GM18508 (cell line): Measurements from ENCODE around the gene TF.

Source experiments
- ATAC-seq: cut with Tn5 transposase; IDR thresholded peaks from one replicate; pipeline ENCODE4 v1.9.1; 2021; ENCODE audit warnings: moderate number of reproducible peaks; ENCODE audit not compliant: insufficient read depth, unreplicated experiment

The TF gene

GRCh38 chr3:133804896-133805295 lies 58.7 kb downstream of the TF start:
- ATAC-seq: no peak

DNA sequence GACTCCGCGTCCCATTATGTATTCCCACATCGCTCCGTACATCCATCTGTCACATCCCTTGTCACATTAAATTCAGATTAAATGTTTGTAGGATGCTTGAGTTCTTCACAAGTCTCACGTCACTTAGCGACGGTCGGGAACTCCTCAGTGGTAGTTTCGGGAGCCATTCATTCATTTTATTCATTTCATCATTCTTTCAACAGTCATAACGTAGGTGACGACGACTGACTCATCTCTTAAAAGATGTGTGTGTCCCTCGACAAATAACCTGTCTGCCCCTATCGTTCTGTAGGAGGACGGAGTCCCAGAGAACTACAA lies 59.1 kb downstream of the TF start:
- no peak for ATAC-seq

DNA sequence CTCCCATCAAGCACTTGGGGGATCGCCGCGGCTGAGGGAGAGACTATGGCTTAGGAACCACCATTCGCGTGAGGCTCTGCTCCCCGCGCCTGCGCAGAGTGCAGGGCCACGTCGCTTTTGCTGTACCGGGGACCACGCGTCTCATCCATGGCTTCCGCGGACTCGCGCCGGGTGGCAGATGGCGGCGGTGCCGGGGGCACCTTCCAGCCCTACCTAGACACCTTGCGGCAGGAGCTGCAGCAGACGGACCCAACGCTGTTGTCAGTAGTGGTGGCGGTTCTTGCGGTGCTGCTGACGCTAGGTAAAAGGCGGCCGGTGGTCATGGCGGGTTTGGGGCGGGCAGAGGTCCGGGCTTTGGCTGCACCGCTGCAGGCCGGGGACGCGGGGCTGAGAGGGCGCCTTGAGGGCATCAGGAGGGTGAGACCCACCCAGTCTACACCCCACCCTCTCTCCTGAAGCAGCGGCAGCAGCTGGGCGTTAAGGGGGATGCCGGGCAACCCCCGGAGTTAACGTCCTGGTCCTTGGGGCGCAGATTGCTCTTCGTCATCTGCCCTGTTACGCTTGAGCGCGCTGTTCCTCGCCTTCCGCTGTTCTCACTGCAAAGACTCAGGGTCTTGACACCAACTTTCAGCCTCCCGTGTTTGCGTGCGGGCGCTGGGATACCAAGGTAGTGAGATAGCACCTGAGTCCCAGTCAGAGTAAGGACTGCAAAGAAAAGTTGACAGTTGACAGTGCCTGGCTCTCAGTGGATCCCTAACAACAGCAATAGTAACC lies 59.7 kb downstream of the TF start, which contains the start of gene SRPRB:
Gene SRPRB, plus strand, starts transcription at position 114 of the 774 bp plus-strand sequence. Its CDS starts 34 bp downstream, at position 148.
- peak; percentile 89 for ATAC-seq

DNA sequence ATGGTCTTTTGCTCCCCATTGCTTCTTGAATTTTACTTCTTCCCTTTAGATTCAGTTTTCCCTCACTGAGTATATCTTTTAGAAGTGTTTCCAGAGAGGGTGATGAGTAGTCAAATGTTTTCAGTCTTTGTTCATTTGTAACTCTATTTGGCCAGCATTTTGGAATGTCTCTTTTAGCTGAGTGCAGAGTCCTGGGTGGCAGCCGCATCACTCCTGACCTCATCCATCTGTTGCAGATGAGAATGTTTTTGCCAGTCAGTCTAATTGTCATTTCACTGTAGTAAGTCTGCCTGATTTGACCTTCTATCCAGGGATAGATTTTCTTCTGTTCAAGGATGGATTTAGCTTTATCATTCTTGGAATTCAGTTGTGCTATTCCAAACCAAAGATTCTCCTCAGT lies 66.7 kb downstream of the TF start:
- no peak for ATAC-seq

DNA sequence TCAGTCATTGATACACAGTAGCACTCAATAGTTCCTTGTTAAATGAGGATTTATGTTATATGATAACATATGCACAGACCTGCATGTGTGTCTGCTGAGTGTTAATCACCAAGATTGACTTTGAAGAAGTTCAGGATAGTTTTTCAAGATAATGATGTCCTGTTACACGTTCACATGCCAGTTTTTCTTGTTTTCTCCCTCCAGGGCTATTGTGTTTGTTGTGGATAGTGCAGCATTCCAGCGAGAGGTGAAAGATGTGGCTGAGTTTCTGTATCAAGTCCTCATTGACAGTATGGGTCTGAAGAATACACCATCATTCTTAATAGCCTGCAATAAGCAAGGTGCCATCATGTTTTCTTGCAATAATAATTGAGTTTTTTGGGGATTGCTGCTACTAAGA lies 69.2 kb downstream of the TF start:
- no peak for ATAC-seq

GRCh38 chr3:133820129-133820528 lies 73.9 kb downstream of the TF start:
- no peak for ATAC-seq

- ATAC-seq: no peak
These were observed 74.9 kb downstream of the TF start for GRCh38 chr3:133820889-133821675.

- ATAC-seq: no peak
These were observed 75.8 kb downstream of the TF start for GRCh38 chr3:133821767-133822638.

DNA sequence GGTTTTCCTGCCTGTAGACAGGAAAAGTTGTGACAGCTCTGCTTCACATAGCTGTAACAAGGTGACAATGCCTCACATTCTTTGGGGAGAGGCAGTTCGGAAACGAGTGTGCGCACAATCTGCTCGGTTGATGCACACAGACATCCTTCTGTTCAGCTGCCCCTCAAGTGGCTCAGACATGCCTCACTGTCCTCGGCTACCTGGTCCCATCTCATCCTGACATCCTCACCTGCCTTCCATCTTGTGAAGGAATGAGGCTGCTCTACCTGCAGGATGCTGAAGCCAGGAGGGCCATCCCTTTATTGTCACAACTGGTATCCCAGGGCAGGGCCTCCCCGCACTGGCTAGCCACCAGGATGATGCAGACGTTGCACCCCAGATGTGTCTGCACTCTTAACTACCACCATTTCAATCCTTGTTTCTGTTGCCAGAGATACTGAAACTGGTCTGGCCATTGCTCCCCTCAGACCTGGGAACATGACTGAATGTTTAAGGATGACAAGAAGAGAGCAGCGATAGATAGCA lies 78.8 kb downstream of the TF start:
- ATAC-seq: no peak

GRCh38 chr3:133825969-133826727 lies 80.0 kb downstream of the TF start:
- ATAC-seq: no peak

- ATAC-seq: no peak
These were observed 80.9 kb downstream of the TF start for GRCh38 chr3:133827136-133827535.

GRCh38 chr3:133827684-133828083 lies 81.5 kb downstream of the TF start:
- no peak for ATAC-seq

DNA sequence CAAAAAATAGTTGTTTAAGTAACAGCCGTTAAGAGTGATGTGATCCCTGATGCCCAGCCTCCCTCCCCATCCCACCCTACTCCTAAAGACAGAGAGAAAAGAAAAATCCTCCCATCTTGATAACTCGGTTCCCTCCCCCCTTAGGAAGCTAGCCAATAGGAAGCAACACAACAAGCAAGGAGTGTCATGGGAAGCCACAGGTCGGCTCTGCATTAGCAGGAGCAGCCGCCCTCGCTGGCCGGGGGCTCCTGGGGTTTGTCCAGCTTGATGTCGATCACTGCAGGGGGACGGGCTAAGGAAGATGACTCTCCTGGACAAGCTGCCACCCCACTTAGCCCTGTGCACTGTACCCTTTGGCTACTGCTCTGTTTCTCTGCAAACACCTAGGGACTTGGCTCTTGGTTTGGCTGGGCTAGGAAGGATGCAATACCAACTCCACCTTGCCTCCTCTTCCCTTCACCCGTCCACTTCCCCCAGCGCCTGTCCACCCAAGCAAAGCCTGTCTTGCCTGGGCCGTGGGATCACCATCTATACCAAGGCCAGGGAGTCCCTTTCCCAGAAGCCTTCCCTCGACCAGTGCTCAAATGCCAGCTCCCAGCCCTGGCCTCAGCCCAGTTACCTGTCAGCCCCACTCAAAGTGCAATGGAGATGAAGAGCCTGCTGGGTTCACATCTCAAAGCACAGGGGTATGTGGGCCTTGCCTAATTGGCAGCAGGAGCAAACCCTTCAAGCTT lies 82.5 kb downstream of the TF start:
- no peak for ATAC-seq

- ATAC-seq: no peak
These were observed 83.1 kb downstream of the TF start for GRCh38 chr3:133829310-133829707.

- ATAC-seq: no peak
These were observed 83.9 kb downstream of the TF start for GRCh38 chr3:133830071-133830470.

DNA sequence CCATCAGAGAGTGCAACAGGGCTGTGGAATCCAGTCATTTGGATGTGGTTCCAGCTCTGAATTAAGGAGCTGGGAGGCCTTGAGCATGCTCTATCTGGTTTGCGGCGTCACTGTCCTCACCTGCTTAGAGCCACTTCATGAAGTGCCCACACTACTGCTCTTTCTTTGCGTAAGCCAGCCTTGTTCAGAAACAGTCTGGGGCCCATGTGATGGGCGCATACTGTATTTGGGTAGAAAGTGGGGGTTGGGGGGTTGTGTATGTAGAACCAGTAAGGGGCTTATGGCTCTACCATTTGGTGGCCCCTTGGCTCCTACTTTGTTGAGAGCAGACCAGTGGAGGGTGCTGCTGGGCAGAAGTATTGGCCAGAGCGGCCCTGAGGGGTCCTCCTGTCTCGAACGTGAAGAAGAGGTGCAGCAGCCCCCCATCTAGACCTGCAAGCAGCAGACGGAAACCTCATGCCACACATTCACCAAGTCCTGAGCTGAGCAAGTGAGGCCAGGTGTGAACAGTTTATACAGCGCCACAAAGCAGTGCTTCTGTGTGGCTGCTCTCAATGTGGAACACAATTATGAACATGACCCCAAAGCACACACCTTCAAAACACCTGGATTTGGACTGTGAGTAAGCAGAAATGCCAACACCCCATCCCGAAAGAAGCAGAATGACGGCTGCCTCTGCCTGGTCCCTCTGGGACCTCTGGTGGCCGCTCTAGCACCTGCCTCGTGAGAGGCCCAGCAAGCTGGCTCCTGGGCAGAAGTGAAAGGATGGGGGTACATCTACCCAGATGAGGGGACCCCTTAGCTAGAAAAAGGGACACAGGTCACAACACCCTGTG lies 86.0 kb downstream of the TF start:
- no peak for ATAC-seq

GRCh38 chr3:133832802-133833144 lies 86.6 kb downstream of the TF start:
- ATAC-seq: no peak

DNA sequence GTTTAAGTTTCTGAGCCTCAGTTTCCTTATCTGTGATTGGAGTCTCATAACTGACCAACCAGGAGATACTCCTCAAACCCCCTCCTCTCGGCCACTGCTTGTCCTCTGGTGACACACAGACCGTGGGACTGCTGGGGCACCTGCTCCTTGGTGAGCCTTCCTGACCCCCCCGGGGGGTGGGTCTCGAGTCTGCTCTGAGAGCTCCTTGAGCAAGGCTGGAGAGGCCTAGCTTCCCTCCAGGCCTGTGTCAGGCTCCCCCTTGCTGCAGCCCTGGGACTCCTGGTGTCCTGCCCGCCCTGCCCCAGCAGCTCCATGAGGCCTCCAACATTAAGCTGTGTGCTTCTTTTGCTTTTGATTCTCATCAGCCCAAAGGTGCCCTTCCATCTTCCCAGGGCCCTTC lies 87.1 kb downstream of the TF start:
- no peak for ATAC-seq
